ENCODE results near the gene ADAMTSL1. TPM values are rescaled to one million over a fixed set of nuclear protein-coding genes. Genes with fewer than 3 reads are reported as not detected.

The ADAMTSL1 gene
- total RNA-seq, 1 donor from 2014 or later = 12.6 TPM

- no peak overlapping the region for H3K4me3 Mint-ChIP-seq (ENCODE audit: unreplicated experiment)
- H3K4me3 ChIP-seq (ENCODE audit: insufficient read depth, low read depth, low read length) = no peak overlapping the region
- H2AFZ ChIP-seq (ENCODE audit: low read depth, low read length) = no peak overlapping the region
- H3K27me3 Mint-ChIP-seq (ENCODE audit: low read depth, unreplicated experiment) = peaks cover 4% of the 10 kb centered on the region
- peaks cover under 1% of the 10 kb centered on the region for H3K36me3 Mint-ChIP-seq (ENCODE audit: low read depth, unreplicated experiment)
- peaks cover 32% of the 10 kb centered on the region for H3K79me2 ChIP-seq (ENCODE audit: insufficient read depth, low read length)
- no peak for DNase-seq (ENCODE audit: low read depth)
- FAIRE-seq = no peak
- peaks cover 32% of the 10 kb centered on the region for H4K20me1 ChIP-seq (ENCODE audit: insufficient read depth, low read length)
- H3K9me3 ChIP-seq (ENCODE audit: insufficient read depth, low read depth, low read length) = no peaks in the 10 kb centered on the region
- H3K9me3 Mint-ChIP-seq (ENCODE audit: unreplicated experiment) = peaks cover under 1% of the 10 kb centered on the region
- H3K4me1 Mint-ChIP-seq (ENCODE audit: low read depth, unreplicated experiment) = no peaks in the 10 kb centered on the region
- H3K27ac ChIP-seq (ENCODE audit: low read depth, low read length) = no peak overlapping the region
- no peaks in the 10 kb centered on the region for H3K4me1 ChIP-seq (ENCODE audit: insufficient read depth, low read length)
- no peak overlapping the region for H3K9ac ChIP-seq (ENCODE audit: low read length)
- TF ChIP-seq CTCF (IDR thresholded peaks at IDR 0.05; ENCODE audit: insufficient read depth, low read depth, low read length) (no peak), EZH2 (IDR thresholded peaks at IDR 0.05; ENCODE audit: insufficient read depth, low read length) (no peak)
- no peaks in the 10 kb centered on the region for H3K27me3 ChIP-seq (ENCODE audit: insufficient read depth, low read length)
- peaks cover 4% of the 10 kb centered on the region for H3K36me3 ChIP-seq (ENCODE audit: insufficient read depth, low read length)
- no peak overlapping the region for H3K4me2 ChIP-seq (ENCODE audit: low read length)
- H3K27ac Mint-ChIP-seq (ENCODE audit: unreplicated experiment) = no peak overlapping the region
Measured at GRCh38 chr9:18877984-18878383, 404.0 kb downstream of the ADAMTSL1 start.

- H3K36me3 ChIP-seq (ENCODE audit: insufficient read depth, low read length) = peaks cover 4% of the 10 kb centered on the region
- no peaks in the 10 kb centered on the region for H3K27me3 ChIP-seq (ENCODE audit: insufficient read depth, low read length)
- peaks cover 5% of the 10 kb centered on the region for H3K9me3 Mint-ChIP-seq (ENCODE audit: unreplicated experiment)
- no peak overlapping the region for H2AFZ ChIP-seq (ENCODE audit: low read depth, low read length)
- peaks cover 16% of the 10 kb centered on the region for H4K20me1 ChIP-seq (ENCODE audit: insufficient read depth, low read length)
- H3K27me3 Mint-ChIP-seq (ENCODE audit: low read depth, unreplicated experiment) = peaks cover 4% of the 10 kb centered on the region
- no peak overlapping the region for H3K4me3 Mint-ChIP-seq (ENCODE audit: unreplicated experiment)
- DNase-seq (ENCODE audit: low read depth) (no peak), FAIRE-seq (no peak)
- H3K4me1 Mint-ChIP-seq (ENCODE audit: low read depth, unreplicated experiment) = no peaks in the 10 kb centered on the region
- TF ChIP-seq CTCF (IDR thresholded peaks at IDR 0.05; ENCODE audit: insufficient read depth, low read depth, low read length) = no peak
- TF ChIP-seq EZH2 (IDR thresholded peaks at IDR 0.05; ENCODE audit: insufficient read depth, low read length) = no peak
- peaks cover 4% of the 10 kb centered on the region for H3K79me2 ChIP-seq (ENCODE audit: insufficient read depth, low read length)
- no peak overlapping the region for H3K9ac ChIP-seq (ENCODE audit: low read length)
- no peaks in the 10 kb centered on the region for H3K9me3 ChIP-seq (ENCODE audit: insufficient read depth, low read depth, low read length)
- H3K27ac ChIP-seq (ENCODE audit: low read depth, low read length) = no peak overlapping the region
- no peak overlapping the region for H3K4me2 ChIP-seq (ENCODE audit: low read length)
- no peaks in the 10 kb centered on the region for H3K4me1 ChIP-seq (ENCODE audit: insufficient read depth, low read length)
- peaks cover 9% of the 10 kb centered on the region for H3K36me3 Mint-ChIP-seq (ENCODE audit: low read depth, unreplicated experiment)
- no peak overlapping the region for H3K27ac Mint-ChIP-seq (ENCODE audit: unreplicated experiment)
- no peak overlapping the region for H3K4me3 ChIP-seq (ENCODE audit: insufficient read depth, low read depth, low read length)
Measured at GRCh38 chr9:18881758-18882157, 407.8 kb downstream of the ADAMTSL1 start.

GRCh38 chr9:18887546-18887945, 413.6 kb downstream of the ADAMTSL1 start:
- no peak for TF ChIP-seq CTCF (IDR thresholded peaks at IDR 0.05; ENCODE audit: insufficient read depth, low read depth, low read length)
- TF ChIP-seq EZH2 (IDR thresholded peaks at IDR 0.05; ENCODE audit: insufficient read depth, low read length) = no peak
- Mint-ChIP-seq H3K4me1 (ENCODE audit: low read depth, unreplicated experiment) (no peaks in the 10 kb centered on the region), H3K36me3 (ENCODE audit: low read depth, unreplicated experiment) (peaks cover 10% of the 10 kb centered on the region), H3K27ac (ENCODE audit: unreplicated experiment) (no peak overlapping the region), H3K4me3 (ENCODE audit: unreplicated experiment) (no peak overlapping the region), H3K9me3 (ENCODE audit: unreplicated experiment) (peaks cover 5% of the 10 kb centered on the region), H3K27me3 (ENCODE audit: low read depth, unreplicated experiment) (no peaks in the 10 kb centered on the region)
- DNase-seq (ENCODE audit: low read depth) (no peak), FAIRE-seq (no peak)
- Histone ChIP-seq H3K27ac (ENCODE audit: low read depth, low read length) (no peak overlapping the region), H3K4me3 (ENCODE audit: insufficient read depth, low read depth, low read length) (no peak overlapping the region), H3K9me3 (ENCODE audit: insufficient read depth, low read depth, low read length) (no peaks in the 10 kb centered on the region), H3K9ac (ENCODE audit: low read length) (no peak overlapping the region), H3K27me3 (ENCODE audit: insufficient read depth, low read length) (no peaks in the 10 kb centered on the region), H3K4me1 (ENCODE audit: insufficient read depth, low read length) (peaks cover 6% of the 10 kb centered on the region), H3K36me3 (ENCODE audit: insufficient read depth, low read length) (peaks cover 27% of the 10 kb centered on the region), H3K4me2 (ENCODE audit: low read length) (no peak overlapping the region), H2AFZ (ENCODE audit: low read depth, low read length) (no peak overlapping the region), H4K20me1 (ENCODE audit: insufficient read depth, low read length) (no peaks in the 10 kb centered on the region), H3K79me2 (ENCODE audit: insufficient read depth, low read length) (no peaks in the 10 kb centered on the region)

Measured in astrocyte (in vitro differentiated cells and primary cell).